Left lung (tissue), 10 donors: Measurements from ENCODE around the gene SNAP47. TPM values are rescaled to one million over a fixed set of nuclear protein-coding genes. Genes with fewer than 3 reads are reported as not detected.
A peak's percentile ranks its signal among the peaks of the same experiment; 100 is the strongest.

Experiments
- ATAC-seq: fragments of 200-7000 bp; cut with Tn5 transposase; one replicate; pipeline ENCODE4 v1.9.1; 2020; ENCODE audit warnings: moderate library complexity
- DNase-seq, 4 donors: peaks; one replicate each; pipeline ENCODE4 v3.0.0-alpha.2; 2013 to 2020
- H3K27ac ChIP-seq, 2 donors: fragments of 200-600 bp; sonication (generic) in 1 of 2; one replicate each; pipeline versions ENCODE4 v1.5.0 to v1.8.0; 2020 to 2021
- H3K27me3 ChIP-seq, 2 donors: fragments of 200-600 bp; sonication (generic) in 1 of 2; one replicate each; pipeline versions ENCODE4 v1.5.0 to v1.8.0; 2020 to 2021
- H3K36me3 ChIP-seq, 2 donors: fragments of 200-600 bp; sonication (generic) in 1 of 2; one replicate each; pipeline versions ENCODE4 v1.5.0 to v1.8.0; 2020 to 2021
- H3K4me1 ChIP-seq, 2 donors: fragments of 200-600 bp; one replicate each; pipeline ENCODE4 v1.8.0; 2021
- H3K4me3 ChIP-seq, 2 donors: fragments of 200-600 bp; sonication (generic) in 1 of 2; one replicate each; pipeline versions ENCODE4 v1.5.0 to v1.8.0; 2020 to 2021; ENCODE audit warnings: mild to moderate bottlenecking in 1 of 2
- H3K9me3 ChIP-seq, 2 donors: fragments of 200-600 bp; sonication (generic) in 1 of 2; one replicate each; pipeline versions ENCODE4 v1.5.0 to v1.8.0; 2020 to 2021
- CTCF ChIP-seq, 2 donors: fragments of 200-600 bp; sonication (generic) in 1 of 2; IDR thresholded peaks; one replicate each; pipeline versions ENCODE4 v1.5.0 to v1.8.0; 2021; ENCODE audit warnings: antibody characterized with exemption in 2 of 2
- intact Hi-C, 2 donors: fragments of 100-400 bp; cut with DNase I; formaldehyde crosslinking; loops; one replicate each; pipeline versions ENCODE4 v1.11.2 to v1.14.2; 2022
- polyA plus RNA-seq, 6 donors: library from polyadenylated mRNA; unstranded; fragments of 120-200 nt; gene quantifications; one replicate each; pipeline ENCODE4 v1.2.1, GENCODE V29; 2013; ENCODE audit not compliant: insufficient read length in 6 of 6
- total RNA-seq, 2 donors: library from RNA; stranded (reverse); fragmentation: NEBNext Ultra II Directional; extraction: Animal tissue kit (Norgen Biotek cat#: 25700); gene quantifications; one replicate each; pipeline ENCODE4 v1.2.1, GENCODE V29; 2021
- donor health status: DM: no; HTN: yes; CAD: no.
- donor health status: DM: no; HTN: no; CAD: no.

SNAP47 gene
- total and polyA plus RNA-seq, 8 donors: 24.5 to 44.9 (median 41.3) TPM

- Histone ChIP-seq H3K4me3 (no peak overlapping the region), H3K27ac (no peak overlapping the region), H3K9me3 (no peaks in the 10 kb centered on the region), H3K4me1 (peaks cover 10 to 27% of the 10 kb centered on the region in 2 donors), H3K27me3 (no peaks in the 10 kb centered on the region), H3K36me3 (peaks cover 0 to 62% of the 10 kb centered on the region in 2 donors)
- ATAC-seq (no peak), DNase-seq (peak in 1 of 4 donors; percentile 55)
- intact Hi-C loops: loop anchor here in 1 of 2 donors (10.0 kb wide), 1 partner anchor 177 kb away; the partner anchor contains the start of gene WNT9A
- TF ChIP-seq CTCF (IDR thresholded peaks at IDR 0.05): no peak
Measured at GRCh38 chr1:227767401-227768124, 32.3 kb downstream of the SNAP47 start.

GRCh38 chr1:227768125-227768439 lies 32.8 kb downstream of the SNAP47 start:
- DNase-seq (no peak), ATAC-seq (no peak)
- peaks cover 0 to 62% of the 10 kb centered on the region in 2 donors for H3K36me3 ChIP-seq
- no peak overlapping the region for H3K27ac ChIP-seq
- no peak overlapping the region for H3K4me3 ChIP-seq
- peaks cover 6 to 22% of the 10 kb centered on the region in 2 donors for H3K4me1 ChIP-seq
- H3K9me3 ChIP-seq: no peaks in the 10 kb centered on the region
- intact Hi-C loops: loop anchor here in 1 of 2 donors (10.0 kb wide), 1 partner anchor 177 kb away; the partner anchor contains the start of gene WNT9A
- TF ChIP-seq CTCF (IDR thresholded peaks at IDR 0.05): no peak
- H3K27me3 ChIP-seq: no peaks in the 10 kb centered on the region

GRCh38 chr1:227768640-227769039 lies 33.4 kb downstream of the SNAP47 start:
- intact Hi-C loops: loop anchor here in 1 of 2 donors (10.0 kb wide), 1 partner anchor 176 kb away; the partner anchor contains the start of gene WNT9A
- H3K4me3 ChIP-seq: no peak overlapping the region
- DNase-seq (no peak), ATAC-seq (no peak)
- H3K9me3 ChIP-seq: no peaks in the 10 kb centered on the region
- peaks cover 0 to 62% of the 10 kb centered on the region in 2 donors for H3K36me3 ChIP-seq
- H3K27me3 ChIP-seq: no peaks in the 10 kb centered on the region
- H3K4me1 ChIP-seq: peaks cover 4 to 16% of the 10 kb centered on the region in 2 donors
- no peak overlapping the region for H3K27ac ChIP-seq
- no peak for TF ChIP-seq CTCF (IDR thresholded peaks at IDR 0.05)

GRCh38 chr1:227769047-227769935 lies 34.1 kb downstream of the SNAP47 start:
- ATAC-seq (no peak), DNase-seq (no peak)
- intact Hi-C loops: loop anchor here in 1 of 2 donors (10.0 kb wide), 1 partner anchor 176 kb away; the partner anchor contains the start of gene WNT9A
- H3K9me3 ChIP-seq: no peaks in the 10 kb centered on the region
- peaks cover 0 to 56% of the 10 kb centered on the region in 2 donors for H3K36me3 ChIP-seq
- peaks cover 0 to 12% of the 10 kb centered on the region in 2 donors for H3K4me1 ChIP-seq
- H3K27me3 ChIP-seq: no peaks in the 10 kb centered on the region
- no peak overlapping the region for H3K4me3 ChIP-seq
- TF ChIP-seq CTCF (IDR thresholded peaks at IDR 0.05): no peak
- no peak overlapping the region for H3K27ac ChIP-seq
